BJ (cell line): ENCODE data around the gene TBC1D25. TPM values are rescaled to one million over a fixed set of nuclear protein-coding genes. Genes with fewer than 3 reads are reported as not detected.
"Not testable (repeated sequence)": the region's sequence is repeated elsewhere in the genome, so short reads cannot be mapped to it uniquely, and the experiment has no call there.

ENCODE experiments used
- CTCF ChIA-PET: fragments of 350-600 bp; formaldehyde crosslinking; extraction: SDS; loops from one replicate; lab custom pipeline; 2021; ENCODE audit warnings: antibody characterized with exemption, inconsistent platforms; lab: Yijun Ruan, JAX
- POLR2A ChIA-PET: fragments of 300-600 bp; sonication (Branson Sonifier 250); formaldehyde crosslinking; extraction: SDS; loops from one replicate; lab custom pipeline; 2021; ENCODE audit warnings: antibody characterized with exemption; lab: Charles Lee
- DNase-seq: peaks from one replicate; pipeline ENCODE4 v3.0.0-alpha.2; 2011; ENCODE audit warnings: low read depth
- H3K27me3 ChIP-seq: 2 replicates; pipeline ENCODE4 v1.6.0; 2011; ENCODE audit warnings: low read length; ENCODE audit not compliant: control insufficient read depth, insufficient read depth
- H3K36me3 ChIP-seq: 2 replicates; pipeline ENCODE4 v1.5.1; 2011; ENCODE audit warnings: low read length; ENCODE audit not compliant: control insufficient read depth, insufficient read depth
- H3K4me3 ChIP-seq: 2 replicates; pipeline ENCODE4 v1.5.1; 2011; ENCODE audit warnings: low read depth, mild to moderate bottlenecking, control low read depth, low read length
- CTCF ChIP-seq: IDR thresholded peaks from 2 replicates; pipeline ENCODE4 v1.5.1; 2011; ENCODE audit warnings: low read depth, mild to moderate bottlenecking, control low read depth, inconsistent platforms, low read length, moderate library complexity; ENCODE audit not compliant: insufficient read depth
- polyA plus RNA-seq: library from polyadenylated mRNA; depleted of rRNA; stranded (reverse); fragments of >200 nt; gene quantifications from 2 replicates; pipeline ENCODE4 v1.2.3, GENCODE V29; 2011

TBC1D25 gene
- polyA plus RNA-seq, 1 experiment: 17.8 TPM

DNA sequence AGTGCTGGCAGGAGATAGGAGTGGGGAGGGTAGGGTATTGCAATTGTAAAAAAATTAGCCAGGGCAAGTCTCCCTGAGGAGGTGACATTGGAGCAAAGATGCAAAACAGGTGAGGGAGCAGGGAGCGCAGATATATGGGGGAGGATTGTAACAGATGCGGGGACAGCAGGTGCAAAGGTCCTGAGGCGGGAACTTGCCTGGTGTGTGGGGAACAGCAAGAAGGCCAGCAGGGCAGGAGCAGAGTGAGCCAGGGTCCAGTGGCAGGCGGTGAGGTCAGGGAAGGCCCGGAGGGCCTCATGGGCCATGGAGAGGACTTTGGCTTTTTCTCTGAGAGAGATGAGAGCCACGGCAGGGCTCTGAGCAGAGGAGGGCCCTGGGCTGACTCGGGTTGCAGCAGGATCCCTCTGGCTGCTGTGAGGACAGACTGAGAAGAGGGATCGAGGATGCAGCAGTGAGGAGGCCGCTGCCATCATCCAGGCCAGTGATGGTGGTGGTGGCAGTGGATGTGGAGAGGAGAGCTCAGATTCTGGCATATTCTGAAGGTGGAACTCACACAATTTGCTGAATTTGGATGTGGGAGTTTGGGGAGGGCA, 24.6 kb upstream of the TBC1D25 start:
- no peaks in the 10 kb centered on the region for H3K27me3 ChIP-seq
- H3K4me3 ChIP-seq: no peak overlapping the region
- peaks cover 1% of the 10 kb centered on the region; the same call in 1 of the 2 replicates for H3K36me3 ChIP-seq
- TF ChIP-seq CTCF: no peak
- POLR2A ChIA-PET: no interaction called here
- DNase-seq: no peak
- CTCF ChIA-PET: no interaction called here

- peaks cover 1% of the 10 kb centered on the region; the same call in 1 of the 2 replicates for H3K36me3 ChIP-seq
- no peak overlapping the region for H3K4me3 ChIP-seq
- no peak for TF ChIP-seq CTCF
- DNase-seq: no peak
- H3K27me3 ChIP-seq: no peaks in the 10 kb centered on the region
- ChIA-PET CTCF (no interaction called here), POLR2A (no interaction called here)
Measured at GRCh38 chrX:48515842-48516241, 23.7 kb upstream of the TBC1D25 start.

DNA sequence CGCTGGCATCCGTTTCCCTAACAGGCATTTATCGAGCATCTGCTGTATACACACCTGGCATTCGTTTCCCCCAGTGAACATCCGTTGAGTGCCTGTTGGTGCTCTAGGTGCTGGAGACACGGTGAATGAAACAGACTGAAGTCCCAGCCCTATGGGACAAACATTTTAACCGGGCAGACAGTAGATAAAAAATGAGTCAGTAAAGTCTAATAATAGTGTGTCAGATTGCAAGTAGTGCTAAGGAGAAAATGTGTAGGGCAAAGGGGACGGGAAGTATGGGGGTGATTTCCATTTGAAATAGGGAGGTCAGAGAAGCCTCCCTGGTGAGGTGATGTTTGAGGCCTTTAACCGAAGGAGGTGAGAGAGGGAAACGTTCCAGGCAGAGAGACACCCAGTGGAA, 23.2 kb upstream of the TBC1D25 start:
- no peaks in the 10 kb centered on the region for H3K27me3 ChIP-seq
- DNase-seq: no peak
- no peak for TF ChIP-seq CTCF
- ChIA-PET POLR2A (no interaction called here), CTCF (no interaction called here)
- peaks cover 1% of the 10 kb centered on the region; the same call in 1 of the 2 replicates for H3K36me3 ChIP-seq
- H3K4me3 ChIP-seq: no peak overlapping the region

GRCh38 chrX:48516987-48517386, 22.5 kb upstream of the TBC1D25 start:
- DNase-seq: no peak
- ChIA-PET POLR2A (no interaction called here), CTCF (no interaction called here)
- H3K27me3 ChIP-seq: no peaks in the 10 kb centered on the region
- TF ChIP-seq CTCF: no peak
- H3K36me3 ChIP-seq: peaks cover 1% of the 10 kb centered on the region; the same call in 1 of the 2 replicates
- H3K4me3 ChIP-seq: no peak overlapping the region

DNA sequence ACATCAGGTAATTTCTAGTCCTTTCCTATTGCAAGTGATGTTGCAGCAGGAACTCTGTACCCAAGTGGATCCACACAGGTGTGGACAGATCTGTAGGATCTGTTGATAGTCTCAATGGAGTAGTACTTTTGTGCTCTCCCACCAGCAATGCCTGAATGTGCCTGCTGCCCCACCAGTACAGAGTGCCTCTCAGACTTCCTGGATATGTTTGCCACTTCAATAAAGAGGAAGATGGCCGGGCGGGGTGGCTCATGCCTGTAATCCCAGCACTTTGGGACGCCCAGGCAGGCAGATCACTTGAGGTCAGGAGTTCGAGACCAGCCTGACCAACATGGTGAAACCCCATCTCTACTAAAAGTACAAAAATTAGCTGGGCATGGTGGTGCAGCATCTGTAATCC, 20.0 kb upstream of the TBC1D25 start:
- H3K36me3 ChIP-seq, H3K27me3 ChIP-seq, DNase-seq, CTCF ChIA-PET, POLR2A ChIA-PET, H3K4me3 ChIP-seq: not testable (repeated sequence)

DNA sequence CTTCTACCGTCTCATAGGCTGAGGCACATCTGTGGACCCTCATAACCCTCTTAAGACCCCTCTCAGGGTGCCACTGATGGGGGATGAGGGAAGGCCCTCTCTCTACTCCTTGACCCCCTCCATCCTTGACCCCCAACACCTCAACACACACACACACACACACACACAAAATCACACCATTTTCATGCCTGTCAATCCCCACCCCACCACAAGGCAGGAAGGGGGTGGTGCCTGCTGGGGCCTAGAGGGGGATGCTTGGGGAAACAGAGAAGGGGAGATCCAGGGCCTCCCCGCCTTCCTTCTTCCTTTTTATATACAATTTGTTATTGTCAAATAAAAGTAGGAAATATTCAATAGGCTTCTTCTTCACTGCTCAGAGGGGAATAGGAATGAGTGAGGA, 19.1 kb upstream of the TBC1D25 start:
- TF ChIP-seq CTCF: no peak
- H3K27me3 ChIP-seq: no peaks in the 10 kb centered on the region
- CTCF ChIA-PET: interaction anchor here (0.6 kb wide), 1 partner anchor 432 kb away, joined by 3 read pairs; no protein-coding TSS in a partner anchor
- H3K36me3 ChIP-seq: no peaks in the 10 kb centered on the region
- POLR2A ChIA-PET: no interaction called here
- DNase-seq: no peak
- no peak overlapping the region for H3K4me3 ChIP-seq
